IPS-15b (cell line): Measurements from ENCODE around the gene CCL18.

ENCODE experiments used
- H3K27me3 ChIP-seq: one replicate; pipeline ENCODE4 v1.6.1; 2013; ENCODE audit warnings: low read length; ENCODE audit not compliant: control insufficient read depth, insufficient read depth
- H3K36me3 ChIP-seq: one replicate; pipeline ENCODE4 v1.6.1; 2013; ENCODE audit warnings: low read length; ENCODE audit not compliant: control insufficient read depth, insufficient read depth
- H3K4me1 ChIP-seq: one replicate; pipeline ENCODE4 v1.6.1; 2013; ENCODE audit warnings: mild to moderate bottlenecking, low read length; ENCODE audit not compliant: control insufficient read depth, insufficient read depth
- H3K4me3 ChIP-seq: one replicate; pipeline ENCODE4 v1.5.1; 2013; ENCODE audit warnings: low read depth, low read length
- H3K9ac ChIP-seq: one replicate; pipeline ENCODE4 v1.6.1; 2013; ENCODE audit warnings: low read depth, mild to moderate bottlenecking, low read length
- H3K9me3 ChIP-seq: one replicate; pipeline ENCODE4 v1.6.1; 2013; ENCODE audit warnings: mild to moderate bottlenecking, low read length; ENCODE audit not compliant: control insufficient read depth, insufficient read depth

The CCL18 gene

GRCh38 chr17:36049643-36050042 lies 14.4 kb upstream of the CCL18 start:
- H3K27me3 ChIP-seq, result no peaks in the 10 kb centered on the region
- no peaks in the 10 kb centered on the region for H3K36me3 ChIP-seq
- peaks cover 3% of the 10 kb centered on the region for H3K9me3 ChIP-seq
- H3K9ac ChIP-seq, result no peak overlapping the region
- no peaks in the 10 kb centered on the region for H3K4me1 ChIP-seq
- H3K4me3 ChIP-seq, result no peak overlapping the region

- H3K27me3 ChIP-seq, result no peaks in the 10 kb centered on the region
- H3K4me3 ChIP-seq, result no peak overlapping the region
- H3K9ac ChIP-seq, result no peak overlapping the region
- H3K4me1 ChIP-seq, result no peaks in the 10 kb centered on the region
- no peaks in the 10 kb centered on the region for H3K9me3 ChIP-seq
- H3K36me3 ChIP-seq, result no peaks in the 10 kb centered on the region
Observed at GRCh38 chr17:36055171-36055570, 8.9 kb upstream of the CCL18 start.

- Histone ChIP-seq H3K36me3 (no peaks in the 10 kb centered on the region), H3K9me3 (no peaks in the 10 kb centered on the region), H3K27me3 (no peaks in the 10 kb centered on the region), H3K4me1 (no peaks in the 10 kb centered on the region), H3K4me3 (no peak overlapping the region), H3K9ac (no peak overlapping the region)
Observed at GRCh38 chr17:36055921-36056520, 8.1 kb upstream of the CCL18 start.

GRCh38 chr17:36057911-36058310 lies 6.2 kb upstream of the CCL18 start:
- no peaks in the 10 kb centered on the region for H3K4me1 ChIP-seq
- H3K27me3 ChIP-seq, result no peaks in the 10 kb centered on the region

GRCh38 chr17:36059406-36059805 lies 4.7 kb upstream of the CCL18 start:
- no peaks in the 10 kb centered on the region for H3K27me3 ChIP-seq

More at GRCh38 chr17:36057911-36058310, 6.2 kb upstream of the CCL18 start:
- H3K4me3 ChIP-seq, result no peak overlapping the region
- H3K9me3 ChIP-seq, result no peaks in the 10 kb centered on the region
- H3K36me3 ChIP-seq, result no peaks in the 10 kb centered on the region
- H3K9ac ChIP-seq, result no peak overlapping the region

GRCh38 chr17:36060816-36061215 lies 3.3 kb upstream of the CCL18 start:
- Histone ChIP-seq H3K27me3 (no peaks in the 10 kb centered on the region), H3K4me3 (no peak overlapping the region), H3K4me1 (no peaks in the 10 kb centered on the region)

More at GRCh38 chr17:36059406-36059805, 4.7 kb upstream of the CCL18 start:
- no peaks in the 10 kb centered on the region for H3K9me3 ChIP-seq
- no peaks in the 10 kb centered on the region for H3K36me3 ChIP-seq
- H3K9ac ChIP-seq, result no peak overlapping the region
- H3K4me1 ChIP-seq, result no peaks in the 10 kb centered on the region
- H3K4me3 ChIP-seq, result no peak overlapping the region

GRCh38 chr17:36066365-36066985 lies 2.4 kb downstream of the CCL18 start:
- Histone ChIP-seq H3K9ac (no peak overlapping the region), H3K27me3 (no peaks in the 10 kb centered on the region), H3K4me3 (no peak overlapping the region), H3K4me1 (no peaks in the 10 kb centered on the region), H3K9me3 (no peaks in the 10 kb centered on the region), H3K36me3 (no peaks in the 10 kb centered on the region)

More at GRCh38 chr17:36060816-36061215, 3.3 kb upstream of the CCL18 start:
- Histone ChIP-seq H3K36me3 (no peaks in the 10 kb centered on the region), H3K9ac (no peak overlapping the region), H3K9me3 (no peaks in the 10 kb centered on the region)

GRCh38 chr17:36068524-36068923 lies 4.5 kb downstream of the CCL18 start:
- Histone ChIP-seq H3K36me3 (no peaks in the 10 kb centered on the region), H3K4me1 (no peaks in the 10 kb centered on the region), H3K9me3 (no peaks in the 10 kb centered on the region), H3K4me3 (no peak overlapping the region), H3K9ac (no peak overlapping the region), H3K27me3 (no peaks in the 10 kb centered on the region)

GRCh38 chr17:36069136-36069535 lies 5.1 kb downstream of the CCL18 start:
- H3K9me3 ChIP-seq, result no peaks in the 10 kb centered on the region
- no peaks in the 10 kb centered on the region for H3K27me3 ChIP-seq
- no peak overlapping the region for H3K9ac ChIP-seq
- H3K36me3 ChIP-seq, result no peaks in the 10 kb centered on the region
- H3K4me3 ChIP-seq, result no peak overlapping the region
- no peaks in the 10 kb centered on the region for H3K4me1 ChIP-seq

- no peaks in the 10 kb centered on the region for H3K9me3 ChIP-seq
- H3K36me3 ChIP-seq, result no peaks in the 10 kb centered on the region
- H3K4me3 ChIP-seq, result no peak overlapping the region
- H3K27me3 ChIP-seq, result no peaks in the 10 kb centered on the region
- no peak overlapping the region for H3K9ac ChIP-seq
- H3K4me1 ChIP-seq, result no peaks in the 10 kb centered on the region
Observed at GRCh38 chr17:36070427-36070826, 6.4 kb downstream of the CCL18 start.

- no peaks in the 10 kb centered on the region for H3K27me3 ChIP-seq
- no peaks in the 10 kb centered on the region for H3K9me3 ChIP-seq
- H3K9ac ChIP-seq, result no peak overlapping the region
- no peak overlapping the region for H3K4me3 ChIP-seq
- H3K4me1 ChIP-seq, result no peaks in the 10 kb centered on the region
- no peaks in the 10 kb centered on the region for H3K36me3 ChIP-seq
Observed at GRCh38 chr17:36071751-36072150, 7.7 kb downstream of the CCL18 start.

GRCh38 chr17:36072431-36073121 lies 8.5 kb downstream of the CCL18 start:
- H3K4me3 ChIP-seq, result no peak overlapping the region
- no peak overlapping the region for H3K9ac ChIP-seq
- H3K36me3 ChIP-seq, result no peaks in the 10 kb centered on the region
- no peaks in the 10 kb centered on the region for H3K4me1 ChIP-seq
- no peaks in the 10 kb centered on the region for H3K9me3 ChIP-seq
- H3K27me3 ChIP-seq, result no peaks in the 10 kb centered on the region
